ENCODE measurements around the gene ALOX15.

GRCh38 chr17:4584101-4584916, 57.2 kb downstream of the ALOX15 start, which contains the start of gene SMTNL2:
- TF ChIP-seq SMARCC2 (IDR thresholded peaks at IDR 0.05; ENCODE audit: low read depth) (no peak), EP300 (IDR thresholded peaks at IDR 0.05; ENCODE audit: low read length) (no peak), ZC3H8 (IDR thresholded peaks at IDR 0.05) (no peak), USF2 (CRISPR knock-in tag; IDR thresholded peaks at IDR 0.05) (no peak)

Measured in K562 (cell line).